SIG-M5 treated with dmso at 0.1 percent for 504 hours (cell line): Measurements from ENCODE around the gene SLC16A2.
"Not testable (repeated sequence)": the region's sequence is repeated elsewhere in the genome, so short reads cannot be mapped to it uniquely, and the experiment has no call there.

Experiments
- DNase-seq: peaks from one replicate; lab custom pipeline; 2025; ENCODE audit not compliant: unreplicated experiment; lab: John Stamatoyannopoulos, UW

SLC16A2 gene

DNA sequence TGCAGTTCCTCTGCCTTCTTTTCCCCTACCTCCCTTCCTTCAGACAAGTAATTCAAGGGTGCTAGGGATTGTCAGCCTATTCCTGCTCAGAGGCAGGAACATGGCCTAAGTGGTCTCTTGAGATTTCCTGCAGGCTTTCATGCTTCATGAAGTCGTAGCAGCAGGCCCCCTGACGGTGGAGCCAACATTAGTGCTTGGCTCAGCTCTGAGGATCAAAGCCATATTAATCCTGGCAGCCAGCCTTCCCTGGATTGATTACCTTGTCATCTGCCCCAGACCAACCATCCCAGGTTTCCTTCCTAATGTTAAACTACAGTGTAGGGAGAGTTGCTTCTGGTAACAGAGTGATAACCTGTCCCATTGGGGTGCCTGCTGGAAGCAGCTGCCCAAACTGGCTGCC, 84.1 kb downstream of the SLC16A2 start:
- DNase-seq = no peak

DNA sequence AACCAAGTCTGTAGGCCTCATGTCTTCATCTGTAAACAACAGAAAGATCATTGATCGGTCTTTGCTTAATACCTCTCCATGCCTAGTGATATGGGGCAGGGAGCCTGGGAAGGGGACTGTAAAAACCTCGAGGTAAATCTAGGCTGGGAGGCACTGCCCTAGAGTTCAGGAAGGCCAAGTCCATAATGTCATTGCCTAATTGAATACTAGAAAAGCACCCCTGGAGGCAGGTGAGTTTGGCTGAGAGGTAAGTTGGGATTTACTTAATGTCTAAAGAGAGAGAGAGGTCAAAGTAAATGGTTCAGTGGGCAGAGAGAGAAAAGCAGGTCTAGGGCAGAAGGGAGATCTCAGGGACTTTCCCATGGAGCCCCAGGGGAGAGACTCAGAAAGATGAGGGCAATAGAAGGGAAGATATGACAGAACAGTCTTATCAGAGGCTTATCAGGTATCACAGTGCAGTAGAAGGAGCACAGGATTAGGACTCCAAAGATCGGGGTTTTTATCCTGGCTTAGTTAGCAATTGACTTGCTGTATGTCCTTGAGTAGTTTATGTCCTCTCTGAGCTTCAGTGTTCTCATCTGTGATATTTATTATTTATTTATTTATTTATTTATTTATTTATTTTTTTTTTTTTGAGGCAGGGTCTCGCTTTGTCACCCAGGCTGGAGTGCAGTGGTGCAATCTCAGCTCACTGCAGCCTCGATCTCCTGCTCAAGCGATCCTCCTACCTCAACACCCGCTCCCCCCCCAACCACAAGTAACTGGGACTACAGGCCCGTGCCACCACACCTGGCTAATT, 85.2 kb downstream of the SLC16A2 start:
- no peak for DNase-seq

DNA sequence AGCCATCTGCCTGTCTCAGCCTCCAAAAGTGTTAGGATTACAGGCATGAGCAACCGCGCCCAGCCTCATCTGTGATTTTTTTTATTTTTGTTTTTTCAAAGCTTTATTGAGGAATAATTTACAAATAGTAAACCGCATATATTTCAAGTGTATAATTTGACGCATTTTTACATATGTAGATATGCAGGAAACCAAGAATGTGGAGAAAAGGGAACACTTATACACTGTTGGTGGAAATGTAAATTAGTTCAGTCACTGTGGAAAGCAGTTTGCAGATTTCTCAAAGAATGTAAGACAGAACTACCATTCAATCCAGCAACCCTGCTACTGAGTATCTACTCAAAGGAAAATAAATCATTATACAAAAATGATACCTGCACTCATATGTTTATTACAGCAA, 85.9 kb downstream of the SLC16A2 start:
- no peak for DNase-seq

DNA sequence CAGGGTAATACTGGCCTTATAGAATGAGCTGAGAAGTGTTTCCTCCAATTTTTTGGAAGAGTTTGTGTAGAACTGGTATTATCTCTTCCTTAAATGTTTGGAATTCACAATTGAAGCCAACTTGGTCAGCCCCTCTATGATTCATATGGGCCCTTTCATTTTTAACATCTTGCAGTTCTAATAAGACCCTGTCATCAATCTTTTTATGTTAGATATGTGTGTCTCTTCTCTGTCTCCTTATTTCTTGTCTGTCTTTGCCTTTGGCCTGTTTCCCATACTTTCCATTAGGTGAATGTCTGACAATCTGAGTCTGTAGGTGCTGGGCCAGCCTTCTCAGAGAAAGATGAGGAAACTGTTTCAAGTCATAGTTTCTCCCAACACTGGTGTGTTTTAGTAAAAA, 88.7 kb downstream of the SLC16A2 start:
- no peak for DNase-seq

DNA sequence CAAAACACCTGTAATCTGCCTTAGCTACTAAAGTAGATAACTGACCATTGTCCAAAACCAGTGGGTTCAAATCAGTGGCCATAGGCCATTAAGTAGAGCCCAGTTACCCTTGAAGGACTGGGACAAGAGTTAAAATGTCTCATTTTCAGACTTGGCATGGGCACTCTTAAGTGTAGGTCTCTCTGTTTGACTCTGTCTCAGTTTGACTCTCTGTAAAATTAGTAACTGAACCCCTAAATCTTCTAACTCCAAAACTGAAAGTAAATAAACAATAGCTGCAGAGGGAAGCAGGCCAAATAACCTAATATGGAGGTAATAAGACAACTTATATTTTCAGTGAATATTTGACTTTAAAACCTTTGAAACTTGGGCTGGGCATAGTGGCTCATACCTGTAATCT, 89.1 kb downstream of the SLC16A2 start:
- DNase-seq = no peak

DNA sequence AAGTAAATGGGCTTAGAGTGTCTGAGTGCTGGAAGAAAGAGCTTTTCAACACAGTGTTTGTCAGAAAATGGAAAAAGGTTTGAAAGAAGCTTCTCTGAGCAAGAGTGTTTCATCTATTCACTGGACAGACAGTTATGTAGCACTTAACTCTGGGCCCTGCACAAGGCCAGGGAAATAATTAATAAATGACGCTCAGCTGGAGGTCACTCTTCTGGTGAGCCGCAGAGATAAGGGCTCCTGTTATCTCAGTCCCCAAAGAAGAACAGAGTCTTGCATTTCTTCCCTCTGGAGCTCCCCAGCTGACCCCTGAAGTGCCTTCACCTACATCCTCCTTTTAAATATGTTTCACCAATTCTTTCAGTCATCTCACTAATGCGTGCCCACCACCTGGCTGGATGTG, 90.4 kb downstream of the SLC16A2 start:
- DNase-seq = no peak

DNA sequence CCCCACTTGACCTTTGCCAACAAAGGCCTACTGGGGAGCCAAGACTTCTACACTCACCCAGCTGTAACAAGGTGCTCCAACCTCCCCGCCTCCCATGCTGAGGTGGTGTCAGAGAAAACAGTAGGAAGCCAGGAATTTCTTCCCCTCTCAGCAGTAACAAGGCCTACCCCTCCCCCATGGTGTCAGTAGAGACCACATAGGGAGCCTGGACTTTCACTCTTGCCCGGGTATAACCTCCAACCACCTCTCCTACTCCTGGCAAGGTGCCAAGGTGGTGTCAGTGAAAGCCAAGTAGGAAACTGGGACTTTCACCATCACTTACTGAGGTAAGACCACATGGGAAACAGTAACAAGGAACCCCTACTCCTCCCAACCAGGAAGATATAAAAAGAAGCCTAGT, 93.1 kb downstream of the SLC16A2 start:
- DNase-seq = no peak

DNA sequence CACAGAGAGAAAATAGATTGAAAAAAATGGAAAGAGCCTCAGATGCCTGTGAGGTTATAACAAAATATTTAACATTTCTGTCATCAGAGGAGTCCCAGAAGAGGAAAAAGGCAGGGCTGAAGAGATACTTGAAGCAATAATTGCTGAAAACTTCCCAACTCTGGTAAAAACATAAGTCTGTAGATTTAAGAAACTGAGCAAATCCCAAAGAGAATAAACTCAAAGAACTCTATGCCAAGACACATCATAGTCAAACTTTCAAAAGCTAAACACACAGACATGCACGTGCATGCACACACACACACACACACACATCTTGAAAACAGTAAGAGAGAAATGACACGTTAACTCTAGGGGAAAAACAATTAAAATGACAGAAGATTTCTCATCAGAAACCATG, 94.1 kb downstream of the SLC16A2 start:
- no peak for DNase-seq

DNA sequence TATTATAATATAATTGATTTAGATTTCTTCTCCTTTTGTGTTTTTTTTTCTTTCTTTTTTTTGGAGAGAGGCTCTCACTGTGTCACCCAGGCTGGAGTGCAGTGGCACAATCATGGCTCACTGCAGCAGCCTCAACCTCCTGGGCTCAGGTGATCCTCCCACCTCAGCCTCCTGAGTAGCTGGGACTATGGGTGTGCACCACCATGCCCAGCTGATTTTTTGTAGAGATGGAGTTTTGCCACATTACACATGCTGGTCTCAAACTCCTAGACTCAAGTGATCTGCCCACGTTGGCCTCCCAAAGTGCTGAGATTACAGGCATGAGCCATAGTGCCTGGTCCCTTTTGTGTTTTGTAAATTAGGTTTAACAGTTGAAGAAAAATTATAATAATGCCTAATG, 94.7 kb downstream of the SLC16A2 start:
- DNase-seq = not testable (repeated sequence)

DNA sequence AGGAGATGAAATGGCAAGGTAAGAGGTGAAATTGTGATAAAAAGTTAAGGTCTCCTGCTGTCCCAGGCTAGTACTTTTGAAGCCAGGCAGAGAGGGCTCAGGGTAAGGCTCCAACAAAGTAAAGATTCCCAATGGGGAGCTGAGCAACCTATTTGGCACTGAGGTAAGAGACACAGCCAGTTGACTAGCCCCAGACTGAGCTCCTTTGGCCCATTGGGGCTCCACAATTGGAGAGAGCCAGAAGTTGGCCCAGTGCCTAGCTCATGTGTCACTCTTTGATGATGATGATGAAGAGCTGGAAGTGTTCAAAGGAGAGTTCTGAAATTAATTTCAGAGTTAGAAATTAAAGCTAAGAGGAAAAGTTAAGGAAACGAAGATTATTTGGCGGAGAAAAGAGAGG, 98.6 kb downstream of the SLC16A2 start:
- no peak for DNase-seq

DNA sequence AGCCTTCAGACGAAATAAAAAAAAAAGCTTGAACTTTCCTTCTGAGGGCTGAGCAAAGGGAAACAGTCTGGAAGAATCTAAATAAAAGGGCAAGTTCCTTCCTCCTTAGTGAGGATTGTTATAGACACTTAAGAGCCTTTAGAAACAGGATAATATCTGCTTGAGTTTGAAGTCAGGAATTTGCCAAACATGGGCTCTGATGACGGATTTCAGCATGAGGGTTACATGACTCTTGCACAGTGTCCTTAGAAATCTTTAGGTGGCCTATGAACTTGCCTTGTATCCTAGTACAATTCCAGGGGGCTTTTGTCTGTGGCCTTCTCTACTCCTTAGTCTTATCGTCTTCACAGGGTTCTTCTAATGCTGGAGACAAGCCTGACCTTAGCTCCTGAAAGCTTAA, 99.0 kb downstream of the SLC16A2 start:
- DNase-seq = no peak

DNA sequence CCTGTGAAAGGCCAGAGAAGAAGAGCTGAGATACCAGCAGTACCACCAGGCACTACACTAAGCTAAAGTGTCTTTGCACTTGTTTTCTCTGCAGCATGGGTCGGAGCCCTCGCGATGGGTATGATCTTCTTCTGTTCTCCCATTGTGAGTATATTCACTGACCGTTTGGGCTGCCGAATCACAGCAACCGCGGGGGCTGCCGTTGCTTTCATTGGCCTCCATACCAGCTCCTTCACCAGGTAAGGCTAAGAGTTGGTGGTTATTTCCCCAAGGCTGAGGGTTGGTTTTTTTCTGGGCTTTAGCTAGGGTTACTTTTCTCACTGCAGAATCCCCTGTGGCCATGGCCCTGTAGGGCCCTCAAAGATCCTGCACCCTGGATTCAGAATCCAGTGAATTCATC, 99.6 kb downstream of the SLC16A2 start:
- no peak for DNase-seq

DNA sequence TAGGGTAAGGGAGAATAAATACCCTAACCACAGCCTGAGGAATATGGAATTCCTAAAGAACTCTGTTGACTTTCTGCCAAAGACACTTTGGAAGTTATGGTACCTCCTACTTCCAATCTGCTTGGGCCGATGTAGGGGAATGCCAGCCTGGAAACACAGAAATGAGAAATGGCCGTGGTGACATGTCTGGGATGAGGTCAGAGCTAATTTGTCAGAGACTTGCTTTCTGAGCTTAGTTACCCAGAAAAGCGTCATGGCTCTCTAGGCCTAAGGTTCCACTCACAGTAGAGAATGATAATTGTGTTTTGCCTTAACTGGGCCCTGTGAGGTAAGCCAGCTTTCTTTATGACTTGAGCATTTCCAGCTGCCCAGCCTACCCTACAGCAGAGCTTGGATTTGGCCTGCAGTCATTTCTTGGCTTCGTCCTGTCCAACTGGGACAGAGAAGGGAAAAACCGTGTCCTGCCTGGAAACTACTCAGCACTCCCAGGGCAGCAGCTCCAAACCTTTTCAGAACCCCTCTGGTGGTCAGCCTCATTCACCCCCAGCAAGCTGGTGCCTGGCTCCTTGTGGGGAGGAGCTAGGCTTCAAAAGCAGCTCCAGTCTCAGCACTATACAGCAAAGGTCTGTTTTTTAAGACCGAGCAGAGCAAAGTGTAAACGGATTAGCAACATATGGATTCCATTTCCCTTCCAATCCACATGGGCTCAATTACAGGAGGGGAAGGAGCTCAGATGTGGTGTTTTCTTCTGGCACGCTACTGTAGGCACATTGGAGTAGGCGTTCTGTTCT, 100.9 kb downstream of the SLC16A2 start:
- DNase-seq = no peak

DNA sequence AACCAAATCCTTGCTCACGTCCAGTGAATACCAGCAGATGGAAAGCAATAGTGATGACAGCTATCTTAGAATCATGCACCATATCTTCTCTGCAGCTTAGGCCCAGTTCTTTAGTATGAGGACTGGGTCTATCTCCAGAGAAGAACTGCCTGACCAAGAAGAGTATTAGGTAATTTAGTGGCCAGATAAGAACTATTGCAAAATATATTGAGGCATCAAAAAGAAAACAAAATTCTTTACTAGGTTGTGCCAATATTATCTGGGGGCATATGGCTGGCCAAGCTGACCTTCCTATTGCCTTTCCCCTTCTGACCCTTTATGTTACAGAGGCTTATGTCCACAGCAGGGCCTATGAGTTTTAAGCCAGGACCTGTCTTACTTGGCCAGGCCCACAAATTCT, 101.9 kb downstream of the SLC16A2 start:
- no peak for DNase-seq

DNA sequence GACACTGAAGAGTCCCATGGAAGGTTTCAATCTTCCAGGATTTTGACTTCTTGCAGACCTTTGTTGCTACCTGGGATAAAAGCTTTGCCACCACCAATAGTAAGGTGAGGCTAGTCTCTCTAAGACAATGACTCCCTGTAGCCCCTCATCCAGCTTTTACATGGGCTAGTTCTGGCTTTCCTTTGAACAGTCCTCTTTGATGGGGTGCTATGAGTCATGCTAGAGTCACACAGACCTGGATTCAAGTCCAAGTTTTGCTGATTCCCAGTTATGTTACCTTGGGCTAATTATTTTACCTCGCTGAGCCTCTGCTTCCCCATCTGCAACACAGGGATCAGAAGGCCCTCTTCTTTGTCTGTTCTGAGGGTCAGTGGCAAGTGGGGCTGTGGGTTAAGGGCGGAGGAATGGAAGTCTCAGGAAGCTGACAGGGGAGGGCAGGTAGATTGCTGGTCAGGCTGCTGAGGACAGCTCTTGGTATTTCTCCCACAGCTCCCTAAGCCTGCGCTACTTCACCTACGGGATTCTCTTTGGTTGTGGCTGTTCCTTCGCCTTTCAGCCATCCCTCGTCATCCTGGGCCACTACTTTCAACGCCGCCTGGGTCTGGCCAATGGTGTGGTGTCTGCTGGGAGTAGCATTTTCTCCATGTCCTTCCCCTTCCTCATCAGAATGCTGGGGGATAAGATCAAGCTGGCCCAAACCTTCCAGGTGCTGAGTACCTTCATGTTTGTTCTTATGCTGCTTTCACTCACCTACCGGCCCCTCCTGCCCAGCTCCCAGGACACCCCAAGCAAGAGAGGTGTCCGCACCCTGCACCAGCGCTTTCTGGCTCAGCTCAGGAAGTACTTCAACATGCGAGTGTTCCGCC, 102.8 kb downstream of the SLC16A2 start:
- DNase-seq = no peak

DNA sequence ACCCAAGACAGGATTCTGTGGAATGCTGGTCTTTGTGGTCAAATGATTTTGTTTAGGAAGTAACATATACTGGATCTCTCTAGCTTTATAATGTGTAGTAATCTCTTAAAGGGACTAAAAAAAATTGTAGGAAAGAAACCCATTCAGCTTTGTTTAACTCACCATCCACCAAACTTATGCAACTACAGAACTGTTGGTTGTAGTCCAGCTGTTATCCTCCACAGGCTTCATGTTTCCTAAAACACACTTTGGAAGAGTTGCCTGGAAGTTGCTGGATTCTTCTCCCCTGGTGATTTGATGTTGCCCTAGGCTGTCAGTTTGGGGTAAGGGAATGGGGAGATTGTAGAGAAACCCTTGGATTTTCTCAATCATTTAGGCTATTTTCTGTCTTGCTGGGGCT, 103.8 kb downstream of the SLC16A2 start:
- DNase-seq = no peak

DNA sequence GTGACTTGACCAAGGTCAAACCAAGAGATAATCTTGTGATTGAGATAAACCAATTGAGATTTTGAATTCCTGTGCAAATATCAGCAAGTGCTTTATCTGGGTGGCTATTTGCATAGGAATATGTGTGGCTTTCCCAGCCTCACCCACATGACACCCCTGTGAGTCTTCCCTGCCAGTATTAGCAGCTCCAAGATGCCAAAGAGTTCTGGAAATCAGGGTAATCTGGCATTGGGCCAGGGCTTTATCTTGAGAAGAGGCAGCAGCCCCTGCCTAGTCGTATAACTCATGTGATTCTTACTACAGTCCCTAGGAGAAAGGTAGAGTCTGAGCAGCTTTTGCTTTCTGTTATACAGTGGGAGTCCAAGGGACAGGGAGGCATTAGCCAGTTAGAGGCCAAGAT, 105.5 kb downstream of the SLC16A2 start:
- DNase-seq = no peak

DNA sequence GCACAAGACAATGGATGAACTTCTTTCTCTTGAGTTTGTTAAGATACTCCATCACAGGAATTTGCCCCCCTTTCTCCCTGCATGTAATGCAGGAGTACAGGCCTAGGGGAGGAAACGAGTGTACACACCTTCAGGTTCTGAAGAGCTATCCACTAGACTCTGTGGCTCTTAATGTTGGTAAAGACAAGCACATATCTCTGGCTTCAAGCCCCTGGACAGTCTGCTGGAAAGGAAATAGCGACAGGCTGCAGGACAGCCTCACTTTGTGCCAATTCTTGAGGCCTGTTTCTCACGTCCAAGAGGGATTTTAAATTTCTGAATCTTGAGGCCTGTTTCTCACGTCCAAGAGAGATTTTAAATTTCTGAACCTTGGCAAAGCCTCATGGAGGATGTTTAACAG, 106.1 kb downstream of the SLC16A2 start:
- DNase-seq = no peak

DNA sequence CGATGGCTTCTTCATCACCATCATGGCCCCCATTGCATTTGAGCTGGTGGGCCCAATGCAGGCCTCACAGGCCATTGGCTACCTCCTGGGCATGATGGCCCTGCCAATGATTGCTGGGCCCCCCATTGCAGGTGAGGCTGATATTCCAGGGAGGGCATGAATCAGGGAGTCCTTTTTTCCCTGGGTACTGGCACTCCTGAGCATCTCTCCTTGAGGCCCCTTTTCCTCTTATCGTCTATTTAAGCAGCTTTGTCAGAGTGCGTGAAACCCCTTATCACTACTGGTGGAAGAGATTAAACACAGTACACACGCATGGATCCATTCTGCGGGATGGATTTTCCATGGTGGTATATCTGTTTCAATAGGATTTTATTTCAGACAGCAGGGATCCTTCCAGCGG, 108.0 kb downstream of the SLC16A2 start:
- DNase-seq = no peak

DNA sequence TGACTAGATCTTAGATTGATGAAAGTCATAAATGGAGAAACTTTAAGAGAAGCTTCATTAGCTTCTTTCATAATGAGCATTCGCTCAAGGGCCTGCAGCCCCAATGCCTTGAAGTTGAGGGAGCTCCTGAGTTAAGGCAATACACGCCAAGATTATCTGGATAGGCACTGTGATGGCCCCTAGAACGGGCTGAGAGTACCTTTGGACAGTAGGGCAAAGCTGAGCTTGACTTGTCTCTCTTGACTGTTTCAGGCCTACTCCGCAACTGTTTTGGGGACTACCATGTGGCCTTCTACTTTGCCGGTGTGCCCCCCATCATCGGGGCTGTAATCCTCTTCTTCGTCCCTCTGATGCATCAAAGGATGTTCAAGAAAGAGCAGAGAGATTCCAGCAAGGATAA, 109.8 kb downstream of the SLC16A2 start:
- no peak for DNase-seq

DNA sequence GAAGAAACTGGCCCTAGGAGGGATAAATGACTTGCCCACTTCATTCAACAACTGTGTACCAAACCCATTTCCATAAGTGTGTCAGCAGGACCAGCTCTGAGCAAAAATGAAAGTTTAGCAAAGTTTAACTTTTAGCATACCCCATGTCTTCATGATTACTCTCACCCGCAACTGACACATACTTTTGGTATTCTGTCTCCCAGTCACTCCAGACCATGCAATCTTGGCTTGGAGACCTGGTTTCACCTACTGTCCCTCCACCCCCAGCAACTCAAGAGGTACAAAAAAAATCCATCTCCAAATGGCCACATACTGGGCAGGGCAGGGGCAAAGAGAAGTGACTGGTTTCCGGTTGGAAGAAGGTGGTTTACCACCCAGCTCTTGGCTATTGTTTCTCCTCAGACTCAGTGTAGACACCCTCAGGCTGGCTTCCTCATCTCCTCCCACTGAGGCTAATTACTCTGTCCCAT, 113.3 kb downstream of the SLC16A2 start:
- no peak for DNase-seq

DNA sequence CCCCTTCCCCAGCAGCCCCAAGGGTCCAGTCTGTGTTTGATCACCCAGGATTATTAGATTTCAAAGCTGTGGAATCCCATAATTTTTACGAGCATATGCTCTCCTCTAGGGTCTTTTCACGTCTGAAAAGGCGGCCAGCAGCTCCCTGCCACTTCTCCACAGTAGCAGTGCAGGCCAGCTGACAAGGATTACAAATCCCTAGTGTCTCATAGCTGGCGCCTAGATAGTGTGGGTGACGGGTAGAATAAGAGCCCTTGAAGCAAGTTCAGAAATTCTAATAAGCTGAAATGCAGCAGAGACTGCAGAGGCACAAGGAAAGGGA, 113.8 kb downstream of the SLC16A2 start:
- no peak for DNase-seq
